HK-2 (cell line): ENCODE measurements around the gene FUNDC2.

Experiments
- DNase-seq: peaks from one replicate; pipeline ENCODE4 v3.0.0-alpha.2; 2018; ENCODE audit not compliant: unreplicated experiment

Gene FUNDC2

GRCh38 chrX:155023907-155024833, 2.5 kb upstream of the FUNDC2 start:
- no peak for DNase-seq

GRCh38 chrX:155026420-155026726, 271 bp upstream of the FUNDC2 start:
- DNase-seq = no peak

GRCh38 chrX:155027509-155028066, 944 bp downstream of the FUNDC2 start:
- DNase-seq = no peak

DNA sequence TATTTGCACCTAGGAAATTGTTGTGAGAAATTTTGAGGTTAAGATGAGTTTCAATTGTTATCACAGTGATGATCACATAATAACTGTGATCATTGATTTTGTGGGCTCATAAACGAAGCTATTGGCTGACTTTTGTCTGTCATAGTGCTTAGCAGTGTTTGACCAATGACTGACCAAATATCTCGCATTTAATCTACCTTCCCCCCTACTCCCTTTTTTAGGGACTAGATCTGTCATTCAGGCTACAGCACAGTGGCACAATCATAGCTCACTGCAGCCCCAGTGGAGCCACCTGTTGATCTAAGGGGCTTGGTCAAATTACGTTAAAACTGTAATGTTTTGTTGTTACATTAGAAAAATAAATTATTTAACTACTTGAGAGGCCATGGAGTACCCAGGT, 1.5 kb downstream of the FUNDC2 start:
- no peak for DNase-seq

- no peak for DNase-seq
Measured at GRCh38 chrX:155028877-155029291, 2.2 kb downstream of the FUNDC2 start.

DNA sequence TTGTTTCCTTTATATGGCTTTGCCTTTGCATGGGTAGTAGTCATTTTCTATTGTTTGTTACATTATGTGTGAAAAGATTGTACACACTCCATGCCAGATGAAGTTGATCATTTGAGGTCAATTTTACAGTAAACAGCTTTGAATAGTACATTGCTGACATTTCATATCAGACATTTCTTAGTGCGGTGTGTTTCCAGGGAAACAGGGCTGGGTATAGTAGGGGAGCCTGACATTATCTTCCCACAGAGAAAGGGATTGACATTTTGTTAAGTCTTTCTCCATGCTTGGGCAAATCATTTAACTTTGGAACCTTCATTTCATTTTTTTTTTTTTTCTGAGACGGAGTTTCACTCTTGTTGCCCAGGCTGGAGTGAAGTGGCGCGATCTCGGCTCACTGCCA, 5.0 kb downstream of the FUNDC2 start:
- DNase-seq = no peak

DNA sequence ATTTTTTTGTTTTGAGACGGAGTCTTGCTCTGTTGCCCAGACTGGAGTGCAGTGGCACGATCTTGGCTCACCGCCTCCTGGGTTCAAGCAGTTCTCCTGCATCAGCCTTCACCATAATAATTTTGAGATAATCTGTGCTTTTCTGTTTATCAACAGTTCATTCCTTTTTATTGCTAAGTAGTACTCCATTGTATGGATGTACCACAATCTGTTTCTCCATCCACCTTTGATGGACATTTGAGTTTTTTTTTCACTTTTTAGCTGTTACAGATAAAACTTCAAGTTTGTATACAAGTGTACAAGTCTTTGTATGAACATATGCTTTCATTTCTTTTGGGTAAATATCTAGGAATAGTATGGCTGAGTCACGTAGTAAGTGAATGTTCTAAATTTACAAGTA, 9.0 kb downstream of the FUNDC2 start:
- DNase-seq = no peak

DNA sequence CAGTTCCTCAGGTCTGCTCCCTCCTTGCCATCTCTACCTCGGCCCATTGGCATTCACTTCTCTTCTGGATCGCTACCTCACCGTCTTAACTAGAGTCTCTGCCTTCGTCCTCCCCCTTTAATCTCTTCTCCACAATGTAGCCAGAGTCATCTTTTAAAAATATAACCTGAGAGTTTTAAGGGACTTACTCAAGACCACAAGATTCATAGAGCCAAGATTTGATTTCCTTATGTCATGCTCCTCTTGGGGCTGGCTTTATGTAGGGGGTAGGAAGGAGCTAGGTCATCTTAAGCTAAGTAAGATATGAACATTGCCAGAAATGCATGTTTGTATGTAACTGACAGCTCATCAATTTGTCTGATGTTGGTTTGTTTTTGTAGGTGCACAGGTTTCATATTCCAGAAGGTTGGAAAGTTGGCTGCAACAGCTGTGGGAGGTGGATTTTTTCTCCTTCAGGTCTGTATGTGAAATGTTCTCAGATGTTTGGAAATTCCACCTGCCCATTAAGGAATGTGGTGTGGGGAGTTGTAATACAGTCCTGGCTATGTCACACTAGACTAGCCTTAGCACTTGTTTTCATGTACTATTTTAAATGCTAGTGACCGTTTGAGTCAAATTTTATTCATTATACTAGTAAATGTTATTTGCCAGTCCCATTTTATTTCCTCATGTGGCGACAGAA, 19.6 kb downstream of the FUNDC2 start:
- DNase-seq = no peak

- no peak for DNase-seq
Measured at GRCh38 chrX:155046811-155047528, 20.3 kb downstream of the FUNDC2 start.

DNA sequence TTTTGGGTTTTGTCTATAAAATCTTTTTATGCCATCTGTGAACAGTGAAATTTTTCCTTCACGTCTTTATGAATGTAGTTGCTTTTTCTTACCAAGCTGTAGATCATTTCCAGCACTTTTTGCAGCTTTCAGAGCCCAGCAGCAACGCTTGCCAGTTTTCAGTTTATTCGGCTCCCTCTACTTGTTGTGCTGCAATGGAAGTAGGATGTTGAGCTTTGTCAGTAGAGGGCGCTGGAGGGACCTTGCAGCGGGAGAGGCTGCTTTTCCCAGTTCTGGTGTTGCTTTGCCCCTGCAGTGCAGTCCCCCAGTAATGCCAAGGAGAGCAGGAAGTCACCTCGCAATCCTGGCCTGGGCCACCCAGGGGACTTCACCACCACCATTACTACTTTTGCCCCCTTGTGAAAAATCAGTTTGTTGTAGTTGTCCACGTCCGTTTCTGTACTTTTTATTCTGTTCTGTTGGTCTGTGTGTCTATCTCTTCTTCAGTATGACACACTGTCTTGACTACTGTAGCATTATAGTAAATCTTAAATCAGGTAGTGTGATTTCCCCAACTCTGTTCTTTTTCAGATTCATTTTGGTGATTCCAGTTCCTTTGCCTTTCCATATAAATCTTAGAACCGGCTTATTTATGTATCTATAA, 22.5 kb downstream of the FUNDC2 start:
- no peak for DNase-seq

GRCh38 chrX:155052738-155053498, 26.3 kb downstream of the FUNDC2 start:
- no peak for DNase-seq

GRCh38 chrX:155053656-155054055, 27.0 kb downstream of the FUNDC2 start:
- DNase-seq = no peak

DNA sequence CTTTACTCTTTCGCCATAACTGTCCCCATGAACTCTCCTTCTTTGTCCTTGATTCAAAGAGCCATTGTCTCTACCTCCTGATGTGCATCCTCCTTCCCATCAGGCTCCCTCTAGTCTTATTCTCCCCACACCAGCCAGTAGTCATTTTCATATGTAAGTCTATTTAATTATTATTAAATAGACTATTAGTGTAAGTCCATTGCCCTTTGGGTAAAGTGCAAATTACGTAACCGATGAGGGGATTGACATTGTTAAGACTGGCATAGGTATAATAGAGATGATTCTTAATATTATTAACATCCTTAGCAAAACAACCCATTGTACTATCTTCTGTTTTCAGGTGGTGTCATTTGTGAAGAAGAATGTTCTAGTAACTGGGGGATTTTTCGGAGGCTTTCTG, 27.6 kb downstream of the FUNDC2 start:
- DNase-seq = no peak

- no peak for DNase-seq
Measured at GRCh38 chrX:155055494-155055893, 28.9 kb downstream of the FUNDC2 start.

DNA sequence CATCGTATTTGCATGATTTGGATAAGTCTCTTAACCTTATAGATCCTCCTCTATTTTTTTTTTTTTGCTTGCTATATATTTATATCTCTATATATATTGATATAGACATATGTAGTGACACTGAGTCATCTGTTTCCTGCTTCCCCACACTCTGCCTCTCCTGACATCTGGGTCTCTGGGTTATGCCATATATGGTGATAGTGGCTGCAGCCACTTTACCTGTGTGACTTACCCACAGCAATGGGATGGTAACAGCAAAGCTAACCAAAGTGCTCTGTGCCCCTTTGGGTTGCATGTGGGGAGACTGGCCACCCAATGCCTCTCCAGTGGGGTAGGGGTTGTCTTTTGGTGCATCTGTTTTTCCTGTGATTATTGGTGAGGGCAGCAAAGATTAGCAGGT, 29.8 kb downstream of the FUNDC2 start:
- no peak for DNase-seq

- DNase-seq = peak; percentile 69
Measured at GRCh38 chrX:155056877-155057792, 30.5 kb downstream of the FUNDC2 start.

DNA sequence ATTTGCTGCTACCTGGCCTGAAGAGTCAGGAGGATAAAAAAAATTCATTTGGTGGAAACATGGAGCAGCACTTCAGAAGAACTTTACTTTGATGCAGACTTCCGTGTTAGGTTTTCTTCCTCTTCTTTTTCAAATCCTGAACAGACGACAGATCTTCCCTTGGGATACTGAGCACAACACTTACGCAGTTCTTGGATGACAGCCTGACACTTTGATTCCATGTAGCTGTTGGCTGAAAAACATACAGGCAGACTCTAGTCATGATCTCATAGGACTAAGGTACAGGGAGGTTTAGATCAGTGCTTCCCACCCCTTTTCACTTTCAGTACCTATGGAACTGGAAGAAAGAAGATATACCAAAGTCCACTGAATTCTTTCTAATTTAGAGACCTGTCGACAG, 35.1 kb downstream of the FUNDC2 start:
- no peak for DNase-seq

DNA sequence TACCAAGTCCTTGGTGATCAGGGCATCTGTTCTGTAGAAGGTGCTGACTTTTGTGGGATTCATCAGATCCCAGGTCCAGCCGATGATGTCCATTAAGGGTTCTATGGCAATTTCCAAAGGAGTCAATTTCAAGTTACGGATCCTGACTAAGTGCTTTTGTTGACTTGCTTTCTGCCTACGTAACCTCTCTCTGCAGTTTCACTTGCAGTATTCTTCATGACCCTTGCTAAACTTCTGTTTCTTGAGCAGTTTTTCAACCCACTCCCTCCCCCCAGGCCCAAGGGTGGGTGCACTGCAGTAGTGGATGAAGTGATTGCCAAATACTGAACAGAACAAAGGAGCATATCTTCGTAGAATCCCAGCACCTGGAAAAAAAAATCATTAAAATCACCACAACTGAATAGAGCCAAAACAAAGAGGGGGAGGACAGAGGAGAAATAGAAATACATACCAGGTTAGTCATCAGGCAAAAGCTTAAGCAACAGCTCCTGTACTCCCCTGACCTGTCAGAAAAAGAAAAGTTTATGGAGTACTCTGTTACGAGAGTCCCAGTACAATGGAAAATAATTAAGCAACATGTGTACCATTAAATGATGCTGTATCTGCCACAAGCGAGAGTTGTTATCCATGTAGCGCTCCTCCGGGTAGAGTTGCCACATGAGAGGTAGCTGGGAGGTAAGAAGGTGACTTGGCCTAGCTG, 38.5 kb downstream of the FUNDC2 start:
- DNase-seq = no peak

GRCh38 chrX:155068165-155068564, 41.5 kb downstream of the FUNDC2 start:
- DNase-seq = no peak
